Common myeloid progenitor, CD34-positive (primary cell): ENCODE data around the gene TRIM66.
"Not testable (repeated sequence)": the region's sequence is repeated elsewhere in the genome, so short reads cannot be mapped to it uniquely, and the experiment has no call there.

ENCODE experiments used
- CTCF ChIA-PET: fragments of 350-600 bp; sonication (Branson Sonifier 250); formaldehyde crosslinking; loops from one replicate; lab custom pipeline; 2021; ENCODE audit warnings: antibody characterized with exemption; lab: Charles Lee
- POLR2A ChIA-PET: fragments of 350-600 bp; sonication (Branson Sonifier 250); formaldehyde crosslinking; loops from one replicate; lab custom pipeline; 2021; ENCODE audit warnings: antibody characterized with exemption; lab: Charles Lee
- DNase-seq, 3 donors: peaks; one replicate each; pipeline versions ENCODE4 v3.0.0 to v3.0.0-alpha.2; 2013
- H3K27ac ChIP-seq, 2 experiments: 1 replicate in 1 of 2; 2 replicates in 1 of 2; pipeline ENCODE4 v1.7.0; 2013; ENCODE audit warnings: inconsistent platforms in 2 of 2, low read length in 2 of 2, mild to moderate bottlenecking in 2 of 2, low read depth in 1 of 2, moderate library complexity in 1 of 2; ENCODE audit not compliant: severe bottlenecking in 2 of 2, insufficient read depth in 1 of 2, poor library complexity in 1 of 2
- H3K27me3 ChIP-seq, 5 experiments: replicated peaks in 2 of 5; 1 replicate in 3 of 5; 2 replicates in 2 of 5; pipeline versions ENCODE4 v1.6.1 to v1.7.0; 2013; ENCODE audit warnings: low read length in 4 of 5, mild to moderate bottlenecking in 2 of 5, moderate library complexity in 2 of 5, inconsistent platforms in 1 of 5; ENCODE audit not compliant: insufficient read depth in 5 of 5, control insufficient read depth in 4 of 5
- H3K36me3 ChIP-seq, 4 experiments: 1 replicate in 2 of 4; 2 replicates in 2 of 4; pipeline versions ENCODE4 v1.6.1 to v1.7.0; 2013; ENCODE audit warnings: low read length in 3 of 4, control low read depth in 1 of 4, mild to moderate bottlenecking in 1 of 4; ENCODE audit not compliant: control insufficient read depth in 4 of 4, insufficient read depth in 4 of 4
- H3K4me1 ChIP-seq, 4 experiments: 1 replicate in 3 of 4; 2 replicates in 1 of 4; pipeline versions ENCODE4 v1.6.1 to v1.7.1; 2013; ENCODE audit warnings: low read length in 3 of 4, mild to moderate bottlenecking in 3 of 4, control low read depth in 1 of 4, inconsistent platforms in 1 of 4, moderate library complexity in 1 of 4; ENCODE audit not compliant: control insufficient read depth in 4 of 4, insufficient read depth in 4 of 4; ENCODE audit errors: control extremely low read depth in 1 of 4
- H3K4me3 ChIP-seq, 7 experiments: 1 replicate in 4 of 7; 2 replicates in 3 of 7; pipeline versions ENCODE4 v1.5.1 to v1.7.0; 2013; ENCODE audit warnings: mild to moderate bottlenecking in 7 of 7, low read length in 6 of 7, moderate library complexity in 6 of 7, inconsistent platforms in 2 of 7, low read depth in 2 of 7, control low read depth in 1 of 7; ENCODE audit not compliant: insufficient read depth in 4 of 7, control insufficient read depth in 1 of 7; ENCODE audit errors: extremely low read depth in 1 of 7
- H3K9me3 ChIP-seq, 5 experiments: 1 replicate in 4 of 5; 2 replicates in 1 of 5; pipeline versions ENCODE4 v1.6.1 to v1.7.1; 2013; ENCODE audit warnings: low read length in 4 of 5, mild to moderate bottlenecking in 2 of 5, inconsistent platforms in 1 of 5, low read depth in 1 of 5, moderate library complexity in 1 of 5; ENCODE audit not compliant: control insufficient read depth in 4 of 5, insufficient read depth in 2 of 5; ENCODE audit errors: control extremely low read depth in 1 of 5
- WGBS: methylation state at CpG from one replicate; pipeline ENCODE4 v1.1.5; 2013; ENCODE audit not compliant: insufficient coverage; 5-methylcytosine and 5-hydroxymethylcytosine counted together

TRIM66 gene

GRCh38 chr11:8672346-8672745, 10.1 kb downstream of the TRIM66 start:
- Histone ChIP-seq H3K27me3 (no peaks in the 10 kb centered on the region), H3K4me1 (no peaks in the 10 kb centered on the region), H3K27ac (no peak overlapping the region), H3K36me3 (peaks cover 5 to 22% (median 14%) of the 10 kb centered on the region in 4 experiments), H3K9me3 (no peaks in the 10 kb centered on the region), H3K4me3 (no peak overlapping the region)
- ChIA-PET POLR2A (interaction anchor here (1.9 kb wide), 1 partner anchor 10 kb away, joined by 15 read pairs; the partner anchor contains the start of genes RPL27A and TRIM66), CTCF (no interaction called here)
- DNase-seq: no peak
- WGBS: 100% methylated on average over 2 of the region's 2 CpGs

DNA sequence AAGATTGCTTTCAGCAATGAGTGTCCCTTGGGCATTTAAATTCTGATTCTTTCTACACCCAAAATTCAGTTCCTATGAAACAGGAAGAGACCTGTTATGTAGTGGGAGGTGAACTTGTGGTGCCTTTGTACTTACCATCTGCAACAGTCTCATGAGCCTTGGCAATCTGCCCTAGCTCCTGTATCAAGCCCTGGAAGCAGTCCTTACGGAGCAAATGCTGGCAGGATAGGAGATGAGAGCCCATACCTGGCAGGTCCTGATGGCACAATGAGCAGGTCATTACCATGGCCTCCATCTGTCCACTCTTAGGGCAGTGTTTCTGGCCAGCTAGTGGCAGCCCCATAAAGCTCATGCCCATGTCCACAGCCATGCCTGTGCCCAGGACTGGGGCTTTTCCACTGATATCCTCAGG, 10.8 kb downstream of the TRIM66 start:
- H3K36me3 ChIP-seq: peaks cover 5 to 22% (median 16%) of the 10 kb centered on the region in 4 experiments
- ChIA-PET POLR2A (no interaction called here), CTCF (no interaction called here)
- 0% methylated on average over 1 of the region's 1 CpG for WGBS
- H3K27ac ChIP-seq: no peak overlapping the region
- H3K9me3 ChIP-seq: no peaks in the 10 kb centered on the region
- DNase-seq: no peak
- H3K27me3 ChIP-seq: no peaks in the 10 kb centered on the region
- H3K4me3 ChIP-seq: no peak overlapping the region
- no peaks in the 10 kb centered on the region for H3K4me1 ChIP-seq

DNA sequence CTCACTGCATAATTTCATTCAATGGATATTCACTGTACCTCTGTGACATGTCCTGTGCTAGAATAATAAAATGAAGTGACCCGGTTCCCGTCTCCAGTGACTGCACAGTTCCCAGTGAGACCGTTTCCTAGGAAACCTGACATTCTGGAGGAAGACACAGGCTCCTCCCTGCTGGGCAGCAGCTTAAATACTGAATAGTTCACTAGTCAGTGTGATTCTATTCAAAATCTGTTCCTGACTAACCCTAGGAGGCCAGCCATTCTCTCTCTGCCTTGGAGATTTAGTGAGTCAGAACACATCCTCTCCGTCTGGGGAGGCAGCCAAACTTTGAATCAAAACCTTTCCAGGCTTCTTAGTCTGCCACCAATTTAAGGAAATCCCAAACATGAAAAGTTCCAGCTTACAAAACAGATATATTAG, 11.3 kb downstream of the TRIM66 start:
- peaks cover 5 to 22% (median 16%) of the 10 kb centered on the region in 4 experiments for H3K36me3 ChIP-seq
- ChIA-PET POLR2A (no interaction called here), CTCF (no interaction called here)
- H3K4me1 ChIP-seq: no peaks in the 10 kb centered on the region
- 98% methylated on average over 4 of the region's 4 CpGs for WGBS
- no peak overlapping the region for H3K27ac ChIP-seq
- no peak overlapping the region for H3K4me3 ChIP-seq
- no peaks in the 10 kb centered on the region for H3K27me3 ChIP-seq
- DNase-seq: no peak
- no peaks in the 10 kb centered on the region for H3K9me3 ChIP-seq

DNA sequence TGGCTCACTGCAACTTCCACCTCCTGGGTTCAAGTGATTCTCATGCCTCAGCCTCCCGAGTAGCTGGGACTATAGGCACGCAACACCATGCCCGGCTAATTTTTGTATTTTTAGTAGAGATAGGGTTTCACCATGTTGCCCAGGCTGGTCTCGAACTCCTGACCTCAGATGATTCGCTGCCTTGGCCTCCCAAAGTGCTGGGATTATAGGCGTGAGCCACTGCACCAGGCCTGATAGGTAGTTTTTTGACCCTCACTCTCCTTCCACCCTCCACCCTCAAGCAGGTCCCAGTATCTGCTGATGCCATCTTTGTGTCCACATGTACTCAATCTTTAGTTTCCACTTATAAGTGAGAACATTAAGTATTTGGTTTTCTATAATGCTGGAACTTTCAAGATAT, 12.4 kb downstream of the TRIM66 start:
- peaks cover 5 to 22% (median 16%) of the 10 kb centered on the region in 4 experiments for H3K36me3 ChIP-seq
- DNase-seq, H3K4me3 ChIP-seq, H3K9me3 ChIP-seq, H3K4me1 ChIP-seq, POLR2A ChIA-PET, H3K27me3 ChIP-seq, CTCF ChIA-PET, H3K27ac ChIP-seq: not testable (repeated sequence)
- 96% methylated on average over 3 of the region's 6 CpGs for WGBS

DNA sequence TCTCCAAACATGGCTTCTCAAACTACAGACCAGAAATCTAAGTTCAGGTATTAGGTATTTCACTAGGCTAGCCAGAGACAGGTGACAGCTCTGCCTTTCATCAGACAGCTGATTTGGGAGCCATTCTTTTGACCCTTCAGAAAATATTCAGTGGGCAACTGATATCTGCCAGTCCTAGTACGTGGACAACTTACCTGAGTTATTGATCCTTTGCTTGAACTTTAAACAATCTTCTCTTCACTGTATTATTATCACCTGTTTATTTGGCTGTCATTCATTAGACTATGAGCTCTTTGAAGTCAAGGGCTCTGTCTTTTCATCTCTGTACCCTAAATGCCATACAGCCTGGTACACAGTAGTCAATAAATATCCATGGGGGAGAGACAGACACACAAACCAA, 17.2 kb downstream of the TRIM66 start:
- no peak overlapping the region for H3K4me3 ChIP-seq
- H3K27me3 ChIP-seq: no peaks in the 10 kb centered on the region
- no peaks in the 10 kb centered on the region for H3K4me1 ChIP-seq
- ChIA-PET CTCF (interaction anchor here (1.1 kb wide), 1 partner anchor 16 kb away, joined by 3 read pairs; no protein-coding TSS in a partner anchor), POLR2A (no interaction called here)
- H3K9me3 ChIP-seq: no peaks in the 10 kb centered on the region
- WGBS: 91% methylated on average over 1 of the region's 1 CpG
- no peak overlapping the region for H3K27ac ChIP-seq
- no peak for DNase-seq
- peaks cover 3 to 5% (median 5%) of the 10 kb centered on the region in 4 experiments for H3K36me3 ChIP-seq

GRCh38 chr11:8661001-8661795, 21.3 kb downstream of the TRIM66 start:
- Histone ChIP-seq H3K27ac (no peak overlapping the region), H3K27me3 (no peaks in the 10 kb centered on the region), H3K9me3 (no peaks in the 10 kb centered on the region), H3K4me1 (no peaks in the 10 kb centered on the region), H3K36me3 (no peaks in the 10 kb centered on the region), H3K4me3 (no peak overlapping the region)
- DNase-seq: no peak
- ChIA-PET CTCF (no interaction called here), POLR2A (no interaction called here)
- 100% methylated on average over 6 of the region's 6 CpGs for WGBS

GRCh38 chr11:8658321-8659057, 24.0 kb downstream of the TRIM66 start:
- CTCF ChIA-PET: interaction anchor here (0.8 kb wide), 1 partner anchor 55 kb away, joined by 3 read pairs; no protein-coding TSS in a partner anchor
- Histone ChIP-seq H3K4me1 (no peaks in the 10 kb centered on the region), H3K27me3 (no peaks in the 10 kb centered on the region), H3K4me3 (no peak overlapping the region), H3K36me3 (no peaks in the 10 kb centered on the region), H3K27ac (no peak overlapping the region), H3K9me3 (no peaks in the 10 kb centered on the region)
- no peak for DNase-seq
- WGBS: 96% methylated on average over 10 of the region's 15 CpGs
- POLR2A ChIA-PET: no interaction called here
